NB4 (cell line): Measurements from ENCODE around the gene MEN1.

Experiments
- DNase-seq: peaks from one replicate; pipeline ENCODE4 v3.0.0; 2010; ENCODE audit warnings: low read depth
- H3K4me3 ChIP-seq: one replicate; pipeline ENCODE4 v1.5.1; 2011; ENCODE audit warnings: mild to moderate bottlenecking, low read depth, low read length, moderate library complexity
- MYC ChIP-seq: IDR thresholded peaks from 2 replicates; pipeline ENCODE4 v1.6.1; 2011; ENCODE audit warnings: low read depth, low read length
- POLR2A ChIP-seq: IDR thresholded peaks from 2 replicates; pipeline ENCODE4 v1.6.1; 2011; ENCODE audit warnings: mild to moderate bottlenecking; ENCODE audit not compliant: insufficient read length; ENCODE audit errors: extremely low read depth
- TF ChIP-seq, protein P1 (sequence below): IDR thresholded peaks from one replicate; pipeline ENCODE4 v1.5.1; 2012; ENCODE audit warnings: low read depth, low read length
- TF ChIP-seq, protein P2 (sequence below): IDR thresholded peaks from 2 replicates; pipeline ENCODE4 v1.6.1; 2011; ENCODE audit warnings: low read depth, low read length

The MEN1 gene

DNA sequence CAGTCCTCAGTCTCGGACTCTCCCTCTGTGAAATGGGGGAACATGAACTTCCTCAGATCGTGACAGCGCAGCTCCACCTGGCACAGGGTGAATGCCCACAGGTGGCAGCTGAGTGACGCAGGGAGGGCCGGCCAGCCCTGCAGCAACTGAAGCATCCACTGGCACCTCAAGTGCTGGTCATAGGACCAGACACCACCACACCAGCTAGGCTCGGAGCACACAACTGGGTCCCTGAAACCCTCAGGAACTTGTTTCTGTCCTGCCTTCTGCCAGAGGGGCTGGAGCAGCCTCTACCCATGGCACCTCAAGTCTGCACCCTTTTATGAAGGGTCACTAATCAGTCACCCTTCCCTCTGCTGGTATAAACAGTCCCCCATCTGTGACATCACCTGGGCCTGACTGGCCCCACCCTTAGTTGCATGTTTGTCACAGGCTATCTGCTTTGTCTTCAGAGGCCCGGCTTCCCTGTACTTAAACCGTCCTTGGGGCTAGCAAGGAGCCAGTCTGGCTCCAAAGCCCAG, 41.5 kb upstream of the MEN1 start:
- TF ChIP-seq MYC, result no peak
- TF ChIP-seq, protein P1, sequence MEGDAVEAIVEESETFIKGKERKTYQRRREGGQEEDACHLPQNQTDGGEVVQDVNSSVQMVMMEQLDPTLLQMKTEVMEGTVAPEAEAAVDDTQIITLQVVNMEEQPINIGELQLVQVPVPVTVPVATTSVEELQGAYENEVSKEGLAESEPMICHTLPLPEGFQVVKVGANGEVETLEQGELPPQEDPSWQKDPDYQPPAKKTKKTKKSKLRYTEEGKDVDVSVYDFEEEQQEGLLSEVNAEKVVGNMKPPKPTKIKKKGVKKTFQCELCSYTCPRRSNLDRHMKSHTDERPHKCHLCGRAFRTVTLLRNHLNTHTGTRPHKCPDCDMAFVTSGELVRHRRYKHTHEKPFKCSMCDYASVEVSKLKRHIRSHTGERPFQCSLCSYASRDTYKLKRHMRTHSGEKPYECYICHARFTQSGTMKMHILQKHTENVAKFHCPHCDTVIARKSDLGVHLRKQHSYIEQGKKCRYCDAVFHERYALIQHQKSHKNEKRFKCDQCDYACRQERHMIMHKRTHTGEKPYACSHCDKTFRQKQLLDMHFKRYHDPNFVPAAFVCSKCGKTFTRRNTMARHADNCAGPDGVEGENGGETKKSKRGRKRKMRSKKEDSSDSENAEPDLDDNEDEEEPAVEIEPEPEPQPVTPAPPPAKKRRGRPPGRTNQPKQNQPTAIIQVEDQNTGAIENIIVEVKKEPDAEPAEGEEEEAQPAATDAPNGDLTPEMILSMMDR, result no peak
- TF ChIP-seq, protein P2, sequence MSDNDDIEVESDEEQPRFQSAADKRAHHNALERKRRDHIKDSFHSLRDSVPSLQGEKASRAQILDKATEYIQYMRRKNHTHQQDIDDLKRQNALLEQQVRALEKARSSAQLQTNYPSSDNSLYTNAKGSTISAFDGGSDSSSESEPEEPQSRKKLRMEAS, result no peak
- TF ChIP-seq POLR2A, result no peak
- DNase-seq, result no peak
- no peak overlapping the region for H3K4me3 ChIP-seq

DNA sequence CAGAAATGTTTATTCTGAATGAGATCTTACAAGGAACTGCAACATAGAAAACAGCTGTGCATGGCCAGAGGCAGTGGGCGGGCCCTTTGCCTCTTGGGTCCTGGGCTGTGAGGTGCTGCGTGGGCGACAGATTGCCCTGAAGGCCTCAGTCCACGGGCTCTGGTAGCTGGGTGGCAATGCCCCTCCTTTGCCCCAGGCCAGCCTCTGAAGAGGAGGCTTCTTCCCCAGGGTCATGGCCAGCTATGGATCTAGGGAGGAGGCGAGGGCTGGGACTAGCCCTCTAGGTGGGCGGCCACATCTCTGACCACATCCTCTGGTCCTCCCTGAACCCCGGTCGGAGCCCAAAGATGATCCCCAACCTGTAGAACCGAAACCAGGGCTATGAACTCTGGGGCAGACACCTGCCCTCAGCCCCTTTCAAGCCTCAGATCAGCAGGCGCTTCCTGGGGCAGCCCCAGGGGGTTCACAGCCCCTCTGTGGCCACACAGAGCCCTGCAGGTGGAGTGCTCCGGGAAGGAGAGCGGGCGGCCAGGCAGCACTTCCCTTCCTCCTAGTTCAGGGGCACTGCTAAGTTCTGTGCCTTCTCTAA, 40.7 kb upstream of the MEN1 start:
- no peak overlapping the region for H3K4me3 ChIP-seq
- TF ChIP-seq MYC, result no peak
- no peak for TF ChIP-seq POLR2A
- TF ChIP-seq, protein P1, result no peak
- peak; percentile 64 for DNase-seq

DNA sequence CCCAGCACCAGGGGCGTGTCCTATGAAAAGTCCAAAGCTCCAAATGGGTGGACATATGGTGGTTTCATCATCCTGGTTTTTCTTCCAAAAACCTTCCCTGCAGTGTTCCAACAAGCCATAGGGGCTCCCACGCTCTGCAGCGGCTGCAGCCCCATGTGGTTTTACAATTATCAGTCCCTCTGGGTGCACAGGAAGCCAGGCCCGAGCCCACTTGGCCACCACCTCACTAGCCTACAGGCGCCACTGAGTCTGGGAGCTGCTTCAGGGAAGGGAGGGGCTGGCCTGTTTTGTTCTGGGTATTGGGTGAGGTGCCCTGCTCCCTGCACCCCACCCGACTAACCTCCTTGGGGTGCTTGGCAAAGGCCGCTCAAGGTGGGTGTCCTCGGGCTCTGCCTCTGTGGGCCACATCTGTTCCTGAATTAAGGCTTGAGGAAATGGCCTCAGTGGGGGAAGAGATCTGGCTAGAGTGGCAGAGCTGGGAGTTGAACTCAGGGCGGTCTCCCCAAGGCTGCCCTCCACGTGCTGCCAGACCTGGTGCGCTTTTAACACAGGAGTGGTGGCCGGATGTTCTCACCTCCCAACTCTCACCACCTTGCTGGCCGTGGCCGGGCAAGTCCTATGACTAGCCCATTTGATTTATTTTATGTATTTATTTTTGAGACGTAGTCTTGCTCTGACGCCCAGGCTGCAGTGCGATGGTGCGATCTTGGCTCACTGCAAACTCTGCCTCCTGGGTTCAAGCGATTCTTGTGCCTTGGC, 39.4 kb upstream of the MEN1 start:
- TF ChIP-seq, protein P2, result no peak
- TF ChIP-seq, protein P1, result no peak
- TF ChIP-seq MYC (no peak), POLR2A (no peak)
- no peak overlapping the region for H3K4me3 ChIP-seq
- no peak for DNase-seq

DNA sequence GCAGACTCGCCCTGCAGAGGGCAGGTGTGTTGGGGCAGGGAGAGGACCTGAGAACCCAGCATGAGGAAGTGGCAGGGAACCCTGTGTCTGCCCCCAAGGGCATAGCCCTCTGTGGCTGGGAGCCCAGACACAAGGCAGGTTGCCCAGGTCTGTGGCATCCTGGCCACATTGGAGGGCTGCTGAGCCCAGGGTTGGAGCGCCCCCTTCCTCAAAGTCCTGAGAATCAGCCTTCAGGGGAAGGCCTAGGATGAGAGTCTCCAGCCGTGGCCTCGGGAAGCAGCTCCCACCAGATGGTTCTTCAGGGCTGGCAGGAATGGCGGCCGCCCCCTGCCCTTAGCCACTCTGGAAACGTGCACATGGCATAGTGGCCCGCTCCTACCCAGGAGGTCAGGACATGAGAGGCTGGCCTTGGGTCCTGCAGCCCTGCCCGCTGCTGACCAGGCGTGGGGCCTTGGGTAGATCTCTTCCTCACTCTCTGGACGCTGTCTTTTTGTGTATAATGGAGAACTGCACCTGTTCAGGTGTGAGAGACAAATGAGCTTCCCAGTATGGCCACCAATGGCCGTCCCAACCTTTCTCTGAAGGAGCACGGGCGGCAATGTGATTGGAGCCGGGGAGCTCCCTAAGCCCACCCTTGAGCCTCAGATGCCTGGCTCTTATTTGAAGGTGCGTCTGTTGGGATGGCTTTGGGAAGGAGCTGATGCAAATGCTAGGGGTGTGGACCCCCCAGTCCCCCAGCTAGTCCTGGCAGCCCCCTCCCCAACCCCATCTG, 38.7 kb upstream of the MEN1 start:
- DNase-seq, result peak; percentile 42
- TF ChIP-seq, protein P1, result peak; percentile 25
- TF ChIP-seq, protein P2, result no peak
- no peak overlapping the region for H3K4me3 ChIP-seq

DNA sequence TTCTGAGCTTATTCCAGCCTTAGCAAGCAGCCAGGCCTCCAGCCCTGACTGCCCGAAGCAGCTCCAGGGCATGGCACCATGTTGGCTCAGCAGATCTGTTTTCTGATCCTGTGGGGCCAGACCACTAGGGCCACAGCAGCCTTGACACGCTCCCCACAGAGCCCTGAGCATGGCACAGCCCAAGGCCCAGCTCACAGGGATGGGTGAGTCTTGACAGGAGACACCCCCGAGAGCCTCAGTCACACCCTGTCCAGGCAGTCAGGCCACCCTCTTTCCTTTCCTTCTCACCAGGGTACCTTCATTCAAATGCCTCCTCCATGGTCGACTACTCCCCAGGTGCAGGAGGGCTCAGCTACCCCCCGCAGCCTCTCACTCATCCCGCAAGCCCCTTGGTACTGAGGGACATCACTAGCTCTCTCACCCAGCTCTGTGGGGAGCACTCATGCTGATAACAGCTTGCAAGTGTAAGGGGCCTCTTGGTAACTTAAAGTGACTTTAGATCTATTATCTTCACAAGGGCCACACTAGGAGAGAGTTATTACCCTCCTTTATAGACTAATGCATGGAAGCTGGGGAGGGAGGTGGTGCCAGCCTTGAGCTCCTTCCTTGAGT, 38.0 kb upstream of the MEN1 start:
- no peak for DNase-seq
- no peak overlapping the region for H3K4me3 ChIP-seq
- TF ChIP-seq MYC, result no peak
- TF ChIP-seq POLR2A, result no peak
- TF ChIP-seq, protein P1, result no peak
- TF ChIP-seq, protein P2, result no peak
